Measurements from ENCODE around the gene ETFB. TPM values are rescaled to one million over a fixed set of nuclear protein-coding genes. Genes with fewer than 3 reads are reported as not detected.
A peak's percentile ranks its signal among the peaks of the same experiment; 100 is the strongest.

ETFB gene
- polyA plus RNA-seq, 1 of the 3 experiments (the other 2 are of a cell fraction): 169 TPM

DNA sequence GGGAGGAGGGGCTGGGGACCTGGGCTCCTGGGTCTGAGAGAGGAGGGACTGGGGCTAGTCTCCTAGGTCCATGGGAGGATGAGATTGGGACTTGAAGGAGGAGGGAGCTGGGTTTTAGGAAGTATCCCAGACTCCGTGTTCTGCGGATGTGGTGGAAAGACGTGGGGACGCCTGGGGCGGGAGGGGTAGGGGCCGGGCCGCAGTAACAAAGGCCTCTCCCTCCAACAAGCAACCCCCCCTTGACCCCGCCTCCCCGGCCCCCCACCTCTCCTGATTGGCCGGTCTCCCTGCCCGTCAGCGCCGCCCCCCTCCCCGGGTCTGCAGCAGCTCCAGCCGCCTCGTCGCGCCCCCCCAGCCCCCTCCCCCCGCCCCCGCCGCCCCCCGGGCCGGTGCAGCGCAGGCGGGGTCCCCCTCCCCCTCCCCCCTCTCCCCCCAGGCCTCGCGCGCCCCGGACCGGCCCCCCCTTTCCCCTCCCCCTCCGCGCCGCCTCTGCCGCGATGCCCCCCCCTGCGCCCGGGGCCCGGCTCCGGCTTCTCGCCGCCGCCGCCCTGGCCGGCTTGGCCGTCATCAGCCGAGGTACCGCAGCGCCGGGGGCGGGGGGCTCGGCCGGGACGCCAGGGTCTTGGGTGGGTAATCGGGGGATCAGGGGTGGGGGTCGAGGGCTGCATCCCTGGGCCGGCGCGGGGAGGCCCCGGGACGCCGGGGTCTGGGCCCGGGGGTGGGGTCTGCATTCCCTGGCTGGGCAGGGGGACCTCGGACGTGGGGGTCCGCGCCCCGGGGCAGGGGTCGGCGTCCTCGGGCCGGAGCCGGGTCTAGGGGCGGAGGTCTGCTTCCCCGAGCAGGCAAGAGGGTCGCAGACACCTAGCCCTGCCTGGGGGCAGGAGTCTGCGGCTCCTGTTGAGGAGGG, 54.6 kb downstream of the ETFB start, which contains the start of gene IGLON5:
Gene IGLON5 (plus strand): TSS at position 294 of the 907 bp plus-strand sequence. CDS start 204 bp downstream, at position 498.
- H3K27ac ChIP-seq (ENCODE audit: low read depth in 2 of 2, low read length in 1 of 2): peak within 1 kb of the TSS in 1 of 2 experiments; percentile 58; a peak in 1 of 4 replicates
- peak; percentile 99 for DNase-seq
- H3K79me2 ChIP-seq (ENCODE audit: insufficient read depth): no peaks in the 10 kb centered on the region
- no peak within 1 kb of the TSS for H2AFZ ChIP-seq (ENCODE audit: low read depth)
- ChIA-PET POLR2A (interaction anchor here (1.0 kb wide), 1 partner anchor 8 kb away, joined by 3 read pairs; no protein-coding TSS in a partner anchor), CTCF (interaction anchor here (0.6 kb wide), 2 partner anchors 16 to 87 kb away, joined by 3 to 4 read pairs; no protein-coding TSS in a partner anchor)
- H3K9me2 ChIP-seq: no peaks in the 10 kb centered on the region
- no peaks in the 10 kb centered on the region for H3K27me3 ChIP-seq (ENCODE audit: insufficient read depth)
- no peaks in the 10 kb centered on the region for H3F3A ChIP-seq (replicated peaks; ENCODE audit: insufficient read depth)
- H3K4me2 ChIP-seq: no peak within 1 kb of the TSS
- H3K36me3 ChIP-seq (replicated peaks in 1 of 2; ENCODE audit: control insufficient read depth in 1 of 2, insufficient read depth in 2 of 2, low read length in 1 of 2): no peaks in the 10 kb centered on the region
- H3K9ac ChIP-seq: no peak within 1 kb of the TSS
- TF ChIP-seq, protein P1, sequence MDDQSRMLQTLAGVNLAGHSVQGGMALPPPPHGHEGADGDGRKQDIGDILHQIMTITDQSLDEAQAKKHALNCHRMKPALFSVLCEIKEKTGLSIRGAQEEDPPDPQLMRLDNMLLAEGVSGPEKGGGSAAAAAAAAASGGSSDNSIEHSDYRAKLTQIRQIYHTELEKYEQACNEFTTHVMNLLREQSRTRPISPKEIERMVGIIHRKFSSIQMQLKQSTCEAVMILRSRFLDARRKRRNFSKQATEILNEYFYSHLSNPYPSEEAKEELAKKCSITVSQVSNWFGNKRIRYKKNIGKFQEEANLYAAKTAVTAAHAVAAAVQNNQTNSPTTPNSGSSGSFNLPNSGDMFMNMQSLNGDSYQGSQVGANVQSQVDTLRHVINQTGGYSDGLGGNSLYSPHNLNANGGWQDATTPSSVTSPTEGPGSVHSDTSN (IDR thresholded peaks at IDR 0.05): peak; percentile 35; the same call in 1 of the 2 replicates
- TF ChIP-seq RAD21 (IDR thresholded peaks at IDR 0.05; ENCODE audit: low read length): no peak
- H3K9me3 ChIP-seq: no peaks in the 10 kb centered on the region
- H3K4me1 ChIP-seq (ENCODE audit: control insufficient read depth in 1 of 2, insufficient read depth in 2 of 2, low read depth in 1 of 2, low read length in 1 of 2): peaks cover 0 to 8% of the 10 kb centered on the region in 2 experiments; a peak in 1 of 4 replicates
- 7% methylated on average over 18 of the region's 76 CpGs for WGBS (ENCODE audit: low lambda C conversion rate)
- peak within 1 kb of the TSS in 1 of 2 experiments; percentile 48; a peak in 2 of 4 replicates for H3K4me3 ChIP-seq (ENCODE audit: low read depth in 2 of 2, low read length in 1 of 2)
- no peaks in the 10 kb centered on the region for H4K20me1 ChIP-seq (ENCODE audit: insufficient read depth)

DNA sequence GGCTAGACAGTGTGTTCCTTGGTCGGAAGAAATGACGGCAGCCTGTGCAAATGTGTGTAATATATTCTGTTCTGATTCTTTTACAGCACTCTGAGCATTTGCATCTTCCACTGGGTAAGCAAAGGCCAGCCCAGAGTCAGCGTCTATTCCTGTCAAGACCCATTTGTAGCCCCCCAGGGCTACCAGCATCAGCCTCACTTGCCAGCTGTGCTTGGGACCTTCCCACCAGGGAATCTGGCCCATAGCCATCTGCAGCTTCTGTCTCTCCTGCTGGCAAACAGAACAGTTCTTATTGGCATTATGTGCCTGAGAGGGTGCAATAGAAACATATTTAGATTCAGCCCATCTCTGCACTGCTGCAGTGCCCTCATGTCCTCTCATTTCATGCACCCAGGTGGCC, 60.7 kb downstream of the ETFB start:
- Histone ChIP-seq H4K20me1 (ENCODE audit: insufficient read depth) (no peaks in the 10 kb centered on the region), H3K9me2 (no peaks in the 10 kb centered on the region), H3K4me1 (ENCODE audit: control insufficient read depth in 1 of 2, insufficient read depth in 2 of 2, low read depth in 1 of 2, low read length in 1 of 2) (no peaks in the 10 kb centered on the region), H3K79me2 (ENCODE audit: insufficient read depth) (no peaks in the 10 kb centered on the region), H3K9ac (no peak overlapping the region), H2AFZ (ENCODE audit: low read depth) (no peak overlapping the region), H3K27me3 (ENCODE audit: insufficient read depth) (no peaks in the 10 kb centered on the region), H3K4me2 (no peak overlapping the region), H3K36me3 (replicated peaks in 1 of 2; ENCODE audit: control insufficient read depth in 1 of 2, insufficient read depth in 2 of 2, low read length in 1 of 2) (no peaks in the 10 kb centered on the region), H3K27ac (ENCODE audit: low read depth in 2 of 2, low read length in 1 of 2) (no peak overlapping the region), H3K9me3 (no peaks in the 10 kb centered on the region), H3F3A (replicated peaks; ENCODE audit: insufficient read depth) (no peaks in the 10 kb centered on the region), H3K4me3 (ENCODE audit: low read depth in 2 of 2, low read length in 1 of 2) (no peak overlapping the region)
- ChIA-PET CTCF (interaction anchor here (0.7 kb wide), 1 partner anchor 44 kb away, joined by 3 read pairs; no protein-coding TSS in a partner anchor), POLR2A (no interaction called here)
- WGBS (ENCODE audit: low lambda C conversion rate): 5% methylated on average over 3 of the region's 3 CpGs
- TF ChIP-seq, protein P2, sequence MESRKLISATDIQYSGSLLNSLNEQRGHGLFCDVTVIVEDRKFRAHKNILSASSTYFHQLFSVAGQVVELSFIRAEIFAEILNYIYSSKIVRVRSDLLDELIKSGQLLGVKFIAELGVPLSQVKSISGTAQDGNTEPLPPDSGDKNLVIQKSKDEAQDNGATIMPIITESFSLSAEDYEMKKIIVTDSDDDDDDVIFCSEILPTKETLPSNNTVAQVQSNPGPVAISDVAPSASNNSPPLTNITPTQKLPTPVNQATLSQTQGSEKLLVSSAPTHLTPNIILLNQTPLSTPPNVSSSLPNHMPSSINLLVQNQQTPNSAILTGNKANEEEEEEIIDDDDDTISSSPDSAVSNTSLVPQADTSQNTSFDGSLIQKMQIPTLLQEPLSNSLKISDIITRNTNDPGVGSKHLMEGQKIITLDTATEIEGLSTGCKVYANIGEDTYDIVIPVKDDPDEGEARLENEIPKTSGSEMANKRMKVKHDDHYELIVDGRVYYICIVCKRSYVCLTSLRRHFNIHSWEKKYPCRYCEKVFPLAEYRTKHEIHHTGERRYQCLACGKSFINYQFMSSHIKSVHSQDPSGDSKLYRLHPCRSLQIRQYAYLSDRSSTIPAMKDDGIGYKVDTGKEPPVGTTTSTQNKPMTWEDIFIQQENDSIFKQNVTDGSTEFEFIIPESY (IDR thresholded peaks at IDR 0.05; ENCODE audit: borderline replicate concordance, low read depth): no peak
- TF ChIP-seq MXI1 (IDR thresholded peaks at IDR 0.05; ENCODE audit: low read depth, low read length) (no peak), TAF1 (IDR thresholded peaks at IDR 0.05; ENCODE audit: borderline replicate concordance, low read depth, low read length) (no peak), EZH2phosphoT487 (IDR thresholded peaks at IDR 0.05; ENCODE audit: borderline replicate concordance, low read depth) (no peak), SIN3A (IDR thresholded peaks at IDR 0.05; ENCODE audit: borderline replicate concordance, low read depth, low read length) (no peak)
- no peak for DNase-seq
